T-cell (primary cell): ENCODE results near the gene LRRC40. TPM values are rescaled to one million over a fixed set of nuclear protein-coding genes. Genes with fewer than 3 reads are reported as not detected.
A peak's percentile ranks its signal among the peaks of the same experiment; 100 is the strongest.

ENCODE experiments used
- ATAC-seq, 4 experiments: fragments of 200-7000 bp in 3 of 4; fragments of 150-1000 bp in 1 of 4; cut with Tn5 transposase; replicated peaks in 1 of 4; 1 replicate in 3 of 4; 2 replicates in 1 of 4; pipeline ENCODE4 v1.10.0; 2021; ENCODE audit warnings: moderate library complexity in 3 of 4, mild to moderate bottlenecking in 2 of 4, moderate number of reproducible peaks in 1 of 4
- CTCF ChIA-PET, 2 donors: fragments of 300-600 bp; sonication (Branson Sonifier 250); formaldehyde crosslinking; loops; one replicate each; lab custom pipeline; 2022; ENCODE audit warnings: antibody characterized with exemption in 2 of 2; lab: Charles Lee
- POLR2A ChIA-PET, 2 donors: fragments of 300-600 bp; sonication (Branson Sonifier 250); formaldehyde crosslinking; loops; one replicate each; lab custom pipeline; 2022; ENCODE audit warnings: antibody characterized with exemption in 2 of 2; lab: Charles Lee
- DNase-seq, 35 experiments: peaks; one replicate each; pipeline versions ENCODE4 v3.0.0 to v3.0.0-alpha.2; 2013 to 2023
- H3K27ac ChIP-seq: one replicate; pipeline ENCODE4 v1.5.1; 2013; ENCODE audit warnings: low read length
- H3K27me3 ChIP-seq, 2 experiments: replicated peaks in 1 of 2; 1 replicate in 1 of 2; 2 replicates in 1 of 2; pipeline versions ENCODE4 v1.6.1 to v1.7.0; 2013; ENCODE audit warnings: low read length in 1 of 2, mixed read lengths in 1 of 2; ENCODE audit not compliant: control insufficient read depth in 2 of 2, insufficient read depth in 2 of 2; ENCODE audit errors: extremely low read depth in 1 of 2
- H3K36me3 ChIP-seq, 2 donors: 1 replicate in 1 of 2; 2 replicates in 1 of 2; pipeline versions ENCODE4 v1.6.1 to v1.7.0; 2013; ENCODE audit warnings: low read length in 1 of 2; ENCODE audit not compliant: control insufficient read depth in 2 of 2, insufficient read depth in 1 of 2; ENCODE audit errors: extremely low read depth in 1 of 2
- H3K4me1 ChIP-seq, 2 experiments: 1 replicate in 1 of 2; 2 replicates in 1 of 2; pipeline versions ENCODE4 v1.6.1 to v1.7.0; 2013; ENCODE audit warnings: low read length in 2 of 2, mixed read lengths in 1 of 2; ENCODE audit not compliant: insufficient read depth in 2 of 2, control insufficient read depth in 1 of 2; ENCODE audit errors: extremely low read depth in 1 of 2
- H3K4me3 ChIP-seq, 2 donors: 1 replicate in 1 of 2; 2 replicates in 1 of 2; pipeline versions ENCODE4 v1.5.1 to v1.7.0; 2013; ENCODE audit warnings: mild to moderate bottlenecking in 2 of 2, low read length in 1 of 2, moderate library complexity in 1 of 2; ENCODE audit not compliant: control insufficient read depth in 1 of 2; ENCODE audit errors: extremely low read depth in 1 of 2
- H3K9me3 ChIP-seq: 2 replicates; pipeline ENCODE4 v1.7.0; 2013
- H3K27ac Mint-ChIP-seq, 2 donors: one replicate each; pipeline ENCODE4 v1.8.0; 2020 to 2021; ENCODE audit warnings: mild to moderate bottlenecking in 2 of 2, mixed read lengths in 2 of 2
- H3K27me3 Mint-ChIP-seq, 2 donors: one replicate each; pipeline ENCODE4 v1.8.0; 2021 to 2022; ENCODE audit warnings: mixed read lengths in 2 of 2
- H3K36me3 Mint-ChIP-seq: one replicate; pipeline ENCODE4 v1.8.0; 2021; ENCODE audit warnings: mixed read lengths
- H3K4me1 Mint-ChIP-seq, 3 donors: one replicate each; pipeline ENCODE4 v1.8.0; 2020 to 2022; ENCODE audit warnings: mixed read lengths in 3 of 3, mild to moderate bottlenecking in 1 of 3
- H3K4me3 Mint-ChIP-seq, 3 donors: one replicate each; pipeline ENCODE4 v1.8.0; 2020 to 2022; ENCODE audit warnings: mild to moderate bottlenecking in 3 of 3, mixed read lengths in 3 of 3, moderate library complexity in 3 of 3
- H3K9me3 Mint-ChIP-seq, 3 donors: one replicate each; pipeline ENCODE4 v1.8.0; 2020 to 2022; ENCODE audit warnings: mixed read lengths in 3 of 3
- WGBS: methylation state at CpG from one replicate; pipeline ENCODE4 v1.1.5; 2013; ENCODE audit warnings: missing lambda C conversion rate; ENCODE audit not compliant: insufficient coverage; 5-methylcytosine and 5-hydroxymethylcytosine counted together
- total RNA-seq, 35 experiments: library from RNA in 6 of 35; stranded (reverse) in 6 of 35; fragments of 120-200 nt in 1 of 35; gene quantifications; one replicate each; pipeline versions ENCODE4 v1.2.1 to v1.2.4 and lab custom pipeline; 2013 to 2026

The LRRC40 gene
- total RNA-seq (10 to 100 TPM in 4 of 5 donors, 1 to 10 TPM in 1; 9.7 to 11.3 (median 10.8) TPM), total RNA-seq (lab: John Stamatoyannopoulos, UW) (22.9 to 70.5 (median 30.8) reads per million in 29 experiments)
- total RNA-seq (2013), result 16.8 TPM

GRCh38 chr1:70205434-70206118, at the start of gene LRRC40:
Gene LRRC40 (minus strand): TSS chr1:70205579. CDS start chr1:70205540, 39 bp downstream.
- DNase-seq (peak; percentile 90 to 98 (median 95)), ATAC-seq (peak; percentile 91 to 96 (median 94))
- no peaks in the 10 kb centered on the region for H3K9me3 ChIP-seq
- Mint-ChIP-seq H3K4me3 (peak within 1 kb of the TSS; percentile 93 to 98 (median 97)), H3K27ac (peak within 1 kb of the TSS; percentile 98 to 99), H3K27me3 (no peaks in the 10 kb centered on the region), H3K36me3 (peaks cover 5% of the 10 kb centered on the region), H3K4me1 (peaks cover 76 to 86% (median 84%) of the 10 kb centered on the region in 3 donors), H3K9me3 (no peaks in the 10 kb centered on the region)
- H3K27ac ChIP-seq, result peak within 1 kb of the TSS; percentile 95
- CTCF ChIA-PET, result interaction anchor here (0.9 to 2.0 kb wide), 7 partner anchors 11 to 875 kb away, joined by 3 to 13 read pairs (median 4); partner anchors contain the start of genes ANKRD13C (in 1 of the 2), SRSF11 (in 1 of the 2) and ZRANB2 (in 1 of the 2)
- POLR2A ChIA-PET, result interaction anchor here (0.5 to 3.5 kb wide), 10 partner anchors 11 to 875 kb away, joined by 3 to 57 read pairs (median 4); partner anchors contain the start of genes SRSF11 (in 2 of the 2), ANKRD13C (in 1 of the 2), CTH (in 1 of the 2) and ZRANB2 (in 1 of the 2)
- H3K4me1 ChIP-seq, result peaks cover 15 to 28% of the 10 kb centered on the region in 2 experiments
- H3K27me3 ChIP-seq, result no peaks in the 10 kb centered on the region
- under 1% methylated on average over 32 of the region's 47 CpGs for WGBS
- peak within 1 kb of the TSS; percentile 81 to 91 for H3K4me3 ChIP-seq
- H3K36me3 ChIP-seq, result peaks cover 0 to 14% of the 10 kb centered on the region in 2 donors

- Histone ChIP-seq H3K36me3 (peaks cover 0 to 82% of the 10 kb centered on the region in 2 donors), H3K27ac (no peak overlapping the region), H3K9me3 (no peaks in the 10 kb centered on the region), H3K4me1 (no peaks in the 10 kb centered on the region), H3K27me3 (no peaks in the 10 kb centered on the region), H3K4me3 (no peak overlapping the region)
- CTCF ChIA-PET, result no interaction called here
- Mint-ChIP-seq H3K27me3 (no peaks in the 10 kb centered on the region), H3K27ac (no peak overlapping the region), H3K9me3 (no peaks in the 10 kb centered on the region), H3K4me3 (no peak overlapping the region), H3K36me3 (peaks cover 63% of the 10 kb centered on the region), H3K4me1 (peaks cover 4 to 20% (median 8%) of the 10 kb centered on the region in 3 donors)
- POLR2A ChIA-PET, result interaction anchor here (0.6 kb wide), 2 partner anchors 20 to 101 kb away, joined by 5 to 6 read pairs; no protein-coding TSS in a partner anchor
- DNase-seq, result no peak
- no peak for ATAC-seq
- 94% methylated on average over 4 of the region's 4 CpGs for WGBS
Observed at GRCh38 chr1:70248729-70249128, 43.4 kb upstream of the LRRC40 start.

GRCh38 chr1:70247768-70248167, 42.4 kb upstream of the LRRC40 start:
- ATAC-seq (no peak), DNase-seq (no peak)
- Mint-ChIP-seq H3K27ac (no peak overlapping the region), H3K27me3 (no peaks in the 10 kb centered on the region), H3K9me3 (no peaks in the 10 kb centered on the region), H3K36me3 (peaks cover 70% of the 10 kb centered on the region), H3K4me1 (peaks cover 4 to 24% (median 8%) of the 10 kb centered on the region in 3 donors), H3K4me3 (no peak overlapping the region)
- peaks cover 0 to 89% of the 10 kb centered on the region in 2 donors for H3K36me3 ChIP-seq
- POLR2A ChIA-PET, result interaction anchor here in 1 of 2 donors (0.6 kb wide), 1 partner anchor 27 kb away, joined by 3 read pairs; the partner anchor contains the start of gene SRSF11
- no peak overlapping the region for H3K4me3 ChIP-seq
- H3K27ac ChIP-seq, result no peak overlapping the region
- no peaks in the 10 kb centered on the region for H3K27me3 ChIP-seq
- H3K4me1 ChIP-seq, result no peaks in the 10 kb centered on the region
- CTCF ChIA-PET, result no interaction called here
- no peaks in the 10 kb centered on the region for H3K9me3 ChIP-seq

GRCh38 chr1:70247122-70247521, 41.7 kb upstream of the LRRC40 start:
- H3K27ac ChIP-seq, result no peak overlapping the region
- H3K4me1 ChIP-seq, result no peaks in the 10 kb centered on the region
- no peaks in the 10 kb centered on the region for H3K9me3 ChIP-seq
- no peak overlapping the region for H3K4me3 ChIP-seq
- Mint-ChIP-seq H3K27me3 (no peaks in the 10 kb centered on the region), H3K9me3 (no peaks in the 10 kb centered on the region), H3K4me3 (no peak overlapping the region), H3K27ac (peak overlapping the region in 1 of 2 donors; percentile 22), H3K4me1 (peaks cover 4 to 24% (median 8%) of the 10 kb centered on the region in 3 donors), H3K36me3 (peaks cover 71% of the 10 kb centered on the region)
- peaks cover 0 to 94% of the 10 kb centered on the region in 2 donors for H3K36me3 ChIP-seq
- CTCF ChIA-PET, result no interaction called here
- no peak for ATAC-seq
- POLR2A ChIA-PET, result interaction anchor here (0.5 to 0.9 kb wide), 4 partner anchors 9 to 832 kb away, joined by 3 to 4 read pairs (median 3); no protein-coding TSS in a partner anchor
- DNase-seq, result no peak
- H3K27me3 ChIP-seq, result no peaks in the 10 kb centered on the region

GRCh38 chr1:70239940-70240339, 34.6 kb upstream of the LRRC40 start:
- Histone ChIP-seq H3K36me3 (peaks cover 8 to 96% of the 10 kb centered on the region in 2 donors), H3K27ac (no peak overlapping the region), H3K4me1 (no peaks in the 10 kb centered on the region), H3K9me3 (no peaks in the 10 kb centered on the region), H3K27me3 (no peaks in the 10 kb centered on the region), H3K4me3 (no peak overlapping the region)
- ATAC-seq (no peak), DNase-seq (no peak)
- ChIA-PET CTCF (no interaction called here), POLR2A (no interaction called here)
- Mint-ChIP-seq H3K9me3 (no peaks in the 10 kb centered on the region), H3K36me3 (peaks cover 52% of the 10 kb centered on the region), H3K4me1 (peaks cover 5 to 14% (median 6%) of the 10 kb centered on the region in 3 donors), H3K27me3 (no peaks in the 10 kb centered on the region), H3K27ac (no peak overlapping the region), H3K4me3 (no peak overlapping the region)

- no peaks in the 10 kb centered on the region for H3K9me3 ChIP-seq
- no peaks in the 10 kb centered on the region for H3K9me3 Mint-ChIP-seq
- peaks cover 13 to 25% (median 22%) of the 10 kb centered on the region in 3 donors for H3K4me1 Mint-ChIP-seq
- POLR2A ChIA-PET, result interaction anchor here in 1 of 2 donors (0.6 kb wide), 3 partner anchors 20 to 59 kb away, joined by 3 read pairs; no protein-coding TSS in a partner anchor
- CTCF ChIA-PET, result interaction anchor here in 1 of 2 donors (0.5 kb wide), 1 partner anchor 37 kb away, joined by 9 read pairs; no protein-coding TSS in a partner anchor
- no peak overlapping the region for H3K4me3 ChIP-seq
- H3K4me3 Mint-ChIP-seq, result no peak overlapping the region
- no peaks in the 10 kb centered on the region for H3K4me1 ChIP-seq
- H3K36me3 Mint-ChIP-seq, result peaks cover 48% of the 10 kb centered on the region
- ATAC-seq (no peak), DNase-seq (no peak)
- peaks cover 8 to 90% of the 10 kb centered on the region in 2 donors for H3K36me3 ChIP-seq
- H3K27ac Mint-ChIP-seq, result no peak overlapping the region
- no peaks in the 10 kb centered on the region for H3K27me3 ChIP-seq
- H3K27ac ChIP-seq, result no peak overlapping the region
- no peaks in the 10 kb centered on the region for H3K27me3 Mint-ChIP-seq
Observed at GRCh38 chr1:70234733-70235132, 29.4 kb upstream of the LRRC40 start.
